Measurements from ENCODE around the gene DOCK4. TPM values are rescaled to one million over a fixed set of nuclear protein-coding genes. Genes with fewer than 3 reads are reported as not detected.

Gene DOCK4
- total RNA-seq, 1 experiment from 2014 or later = 4.9 TPM

GRCh38 chr7:112042631-112043030 is 163.6 kb downstream of the DOCK4 start:
- peaks cover 0 to 3% (median 0%) of the 10 kb centered on the region in 3 experiments; a peak in 1 of 7 replicates for H3K36me3 Mint-ChIP-seq (ENCODE audit: insufficient read depth in 1 of 3, low read depth in 3 of 3)
- H3K27me3 Mint-ChIP-seq (ENCODE audit: low read depth) = no peaks in the 10 kb centered on the region
- no peak overlapping the region; a peak in 1 of 7 replicates for H3K27ac Mint-ChIP-seq

More at GRCh38 chr7:112042631-112043030, 163.6 kb downstream of the DOCK4 start:
- Mint-ChIP-seq H3K9me3 (no peaks in the 10 kb centered on the region), H3K4me3 (no peak overlapping the region), H3K4me1 (no peaks in the 10 kb centered on the region)
- H2BK20ac ChIP-seq (ENCODE audit: low read depth, low read length, poor library complexity, severe bottlenecking) = no peak overlapping the region
- H3K4me1 ChIP-seq (ENCODE audit: insufficient read depth, low read length) = no peaks in the 10 kb centered on the region
- H4K91ac ChIP-seq (ENCODE audit: insufficient read length, low read depth, low read length) = no peak overlapping the region
- H2BK15ac ChIP-seq (ENCODE audit: low read depth, low read length) = no peak overlapping the region
- H2BK5ac ChIP-seq (ENCODE audit: insufficient read length, low read length) = no peak overlapping the region
- H3K18ac ChIP-seq (ENCODE audit: insufficient read length, low read depth, low read length) = no peak overlapping the region
- H4K20me1 ChIP-seq (ENCODE audit: control insufficient read depth, insufficient read depth, insufficient read length) = no peaks in the 10 kb centered on the region
- H2AFZ ChIP-seq (ENCODE audit: low read length) = no peak overlapping the region
- no peak overlapping the region for H3K4me2 ChIP-seq (ENCODE audit: insufficient read depth, insufficient read length, low read length)
- H4K8ac ChIP-seq (replicated peaks; ENCODE audit: insufficient read length, low read depth, low read length) = no peak overlapping the region
- H3K27ac ChIP-seq (ENCODE audit: insufficient read length, low read depth, low read length) = no peak overlapping the region
- H3K9me3 ChIP-seq (ENCODE audit: control insufficient read depth, low read depth, low read length) = no peaks in the 10 kb centered on the region
- no peak overlapping the region for H2BK120ac ChIP-seq (ENCODE audit: low read depth, low read length, poor library complexity, severe bottlenecking)
- no CpG with 5 or more reads among the region's 8 CpGs for WGBS (ENCODE audit: extremely low coverage, insufficient read length, low lambda C conversion rate)
- H3K56ac ChIP-seq (ENCODE audit: insufficient read length, low read depth, low read length) = no peak overlapping the region
- H3K4ac ChIP-seq (ENCODE audit: low read depth, low read length) = no peak overlapping the region
- H2AK5ac ChIP-seq (ENCODE audit: insufficient read length, low read length) = no peak overlapping the region
- no peak overlapping the region for H3K23ac ChIP-seq (ENCODE audit: insufficient read length, low read depth, low read length)
- H3T11ph ChIP-seq (ENCODE audit: low read length) = no peak overlapping the region
- no peaks in the 10 kb centered on the region for H3K27me3 ChIP-seq (ENCODE audit: insufficient read depth, low read length)
- H2BK12ac ChIP-seq (ENCODE audit: insufficient read length, low read depth, low read length) = no peak overlapping the region
- H3K23me2 ChIP-seq (ENCODE audit: insufficient read length, low read depth, low read length, poor library complexity, severe bottlenecking) = no peaks in the 10 kb centered on the region
- no peak overlapping the region for H3K14ac ChIP-seq (ENCODE audit: insufficient read depth, low read length)
- no peaks in the 10 kb centered on the region; the same call in 1 of the 2 replicates for H3K79me2 ChIP-seq (ENCODE audit: insufficient read depth, low read length)
- no peak overlapping the region for H3K9ac ChIP-seq (ENCODE audit: extremely low read depth, insufficient read length, low read length)
- TF ChIP-seq CTCF (conservative IDR thresholded peaks at IDR 0.05) = no peak
- H4K5ac ChIP-seq (ENCODE audit: insufficient read length, low read depth, low read length) = no peak overlapping the region
- H3K79me1 ChIP-seq (ENCODE audit: insufficient read depth, low read depth, low read length, poor library complexity, severe bottlenecking) = peaks cover 3% of the 10 kb centered on the region
- DNase-seq = no peak
